Naive B cell (primary cell): ENCODE data around the gene CYP4Z1. TPM values are rescaled to one million over a fixed set of nuclear protein-coding genes. Genes with fewer than 3 reads are reported as not detected.
A peak's percentile ranks its signal among the peaks of the same experiment; 100 is the strongest.
"Not testable (repeated sequence)": the region's sequence is repeated elsewhere in the genome, so short reads cannot be mapped to it uniquely, and the experiment has no call there.

Experiments used
- ATAC-seq, 2 donors: fragments of 150-1000 bp; cut with Tn5 transposase; 2 replicates each; pipeline ENCODE4 v1.10.0; 2021; ENCODE audit warnings: low read depth in 2 of 2, mild to moderate bottlenecking in 2 of 2, moderate library complexity in 2 of 2
- DNase-seq: peaks from one replicate; pipeline ENCODE4 v3.0.0; 2022
- H3K27ac Mint-ChIP-seq, 6 donors: one replicate each; pipeline ENCODE4 v1.8.0; 2020 to 2022; ENCODE audit warnings: mild to moderate bottlenecking in 6 of 6, mixed read lengths in 6 of 6, moderate library complexity in 5 of 6, inconsistent platforms in 2 of 6
- H3K27me3 Mint-ChIP-seq, 3 donors: one replicate each; pipeline ENCODE4 v1.8.0; 2021 to 2022; ENCODE audit warnings: mixed read lengths in 3 of 3, mild to moderate bottlenecking in 1 of 3
- H3K36me3 Mint-ChIP-seq, 2 donors: one replicate each; pipeline ENCODE4 v1.8.0; 2020 to 2022; ENCODE audit warnings: mixed read lengths in 2 of 2, inconsistent platforms in 1 of 2, mild to moderate bottlenecking in 1 of 2
- H3K4me1 Mint-ChIP-seq, 3 donors: one replicate each; pipeline ENCODE4 v1.8.0; 2020 to 2022; ENCODE audit warnings: mixed read lengths in 3 of 3, inconsistent platforms in 1 of 3, mild to moderate bottlenecking in 1 of 3, moderate library complexity in 1 of 3
- H3K4me3 Mint-ChIP-seq, 8 donors: one replicate each; pipeline ENCODE4 v1.8.0; 2020 to 2022; ENCODE audit warnings: mild to moderate bottlenecking in 8 of 8, mixed read lengths in 8 of 8, moderate library complexity in 8 of 8, inconsistent platforms in 2 of 8
- H3K9me3 Mint-ChIP-seq, 7 donors: one replicate each; pipeline ENCODE4 v1.8.0; 2020 to 2022; ENCODE audit warnings: mixed read lengths in 7 of 7, mild to moderate bottlenecking in 5 of 7, inconsistent platforms in 2 of 7, moderate library complexity in 1 of 7
- polyA plus RNA-seq, 6 donors: library from polyadenylated mRNA; unstranded; fragments of 300-500 nt; fragmentation: Illumina TruSeq; gene quantifications; one replicate each; pipeline ENCODE4 v1.2.3, GENCODE V29; 2021; ENCODE audit warnings: low read depth in 6 of 6

CYP4Z1 gene, protein sequence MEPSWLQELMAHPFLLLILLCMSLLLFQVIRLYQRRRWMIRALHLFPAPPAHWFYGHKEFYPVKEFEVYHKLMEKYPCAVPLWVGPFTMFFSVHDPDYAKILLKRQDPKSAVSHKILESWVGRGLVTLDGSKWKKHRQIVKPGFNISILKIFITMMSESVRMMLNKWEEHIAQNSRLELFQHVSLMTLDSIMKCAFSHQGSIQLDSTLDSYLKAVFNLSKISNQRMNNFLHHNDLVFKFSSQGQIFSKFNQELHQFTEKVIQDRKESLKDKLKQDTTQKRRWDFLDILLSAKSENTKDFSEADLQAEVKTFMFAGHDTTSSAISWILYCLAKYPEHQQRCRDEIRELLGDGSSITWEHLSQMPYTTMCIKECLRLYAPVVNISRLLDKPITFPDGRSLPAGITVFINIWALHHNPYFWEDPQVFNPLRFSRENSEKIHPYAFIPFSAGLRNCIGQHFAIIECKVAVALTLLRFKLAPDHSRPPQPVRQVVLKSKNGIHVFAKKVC
- polyA plus RNA-seq, result not detected

DNA sequence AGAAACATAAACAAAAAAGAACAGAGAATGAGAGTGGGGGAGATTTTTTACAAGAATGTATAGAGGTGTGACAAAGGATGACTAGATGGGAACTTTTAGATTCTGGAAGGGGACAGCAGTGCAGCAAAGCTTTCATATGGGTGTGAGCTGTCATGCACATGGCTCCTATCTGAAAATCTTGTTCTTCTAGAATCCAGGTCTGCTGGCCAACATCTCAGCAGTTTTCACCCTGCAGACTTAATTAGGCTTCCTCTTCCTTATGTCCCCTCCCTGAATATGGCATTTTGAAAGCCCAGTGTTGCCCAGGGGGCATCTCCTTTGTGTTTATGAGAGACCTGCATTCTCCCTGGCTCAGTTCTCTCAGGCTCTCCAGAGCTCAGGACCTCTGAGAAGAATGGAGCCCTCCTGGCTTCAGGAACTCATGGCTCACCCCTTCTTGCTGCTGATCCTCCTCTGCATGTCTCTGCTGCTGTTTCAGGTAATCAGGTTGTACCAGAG, at the start of gene CYP4Z1:
TSS of gene CYP4Z1 (plus strand) at position 135 of the 498 bp plus-strand sequence. CDS start at position 395, 260 bp downstream.
- H3K9me3 Mint-ChIP-seq, result peaks cover 0 to 8% (median 0%) of the 10 kb centered on the region in 7 donors
- no peak within 1 kb of the TSS for H3K27ac Mint-ChIP-seq
- DNase-seq (no peak), ATAC-seq (no peak)
- H3K4me1 Mint-ChIP-seq, result no peaks in the 10 kb centered on the region
- H3K27me3 Mint-ChIP-seq, result peaks cover 8 to 39% (median 25%) of the 10 kb centered on the region in 3 donors
- H3K36me3 Mint-ChIP-seq, result no peaks in the 10 kb centered on the region
- no peak within 1 kb of the TSS for H3K4me3 Mint-ChIP-seq

DNA sequence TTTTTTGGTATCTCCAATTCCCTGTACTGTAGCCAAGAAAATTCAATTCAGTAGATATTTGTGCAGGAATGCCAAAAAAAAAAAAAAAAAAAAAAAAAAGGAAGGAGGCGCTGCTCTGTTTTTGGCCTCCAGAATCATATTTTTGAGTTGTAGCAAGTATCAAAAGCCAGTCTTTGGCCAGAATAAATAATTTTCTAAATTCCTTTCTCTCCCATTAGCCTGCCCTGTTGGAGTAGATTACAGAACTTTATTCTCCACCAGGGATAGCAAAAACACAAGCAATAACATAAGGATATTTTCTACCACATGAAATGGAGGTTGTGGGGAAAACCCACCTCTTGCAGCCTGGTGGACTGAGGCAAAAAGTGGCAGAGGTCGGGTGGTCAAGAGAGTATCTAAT, 46.0 kb upstream of the CYP4Z1 start:
- ATAC-seq (no peak), DNase-seq (no peak)
- Mint-ChIP-seq H3K4me1 (peaks cover 0 to 2% (median 0%) of the 10 kb centered on the region in 3 donors), H3K36me3 (no peaks in the 10 kb centered on the region), H3K9me3 (peaks cover 3 to 8% (median 4%) of the 10 kb centered on the region in 7 donors), H3K4me3 (peak overlapping the region in 1 of 8 donors; percentile 37), H3K27me3 (peaks cover 35 to 51% (median 45%) of the 10 kb centered on the region in 3 donors), H3K27ac (no peak overlapping the region)

DNA sequence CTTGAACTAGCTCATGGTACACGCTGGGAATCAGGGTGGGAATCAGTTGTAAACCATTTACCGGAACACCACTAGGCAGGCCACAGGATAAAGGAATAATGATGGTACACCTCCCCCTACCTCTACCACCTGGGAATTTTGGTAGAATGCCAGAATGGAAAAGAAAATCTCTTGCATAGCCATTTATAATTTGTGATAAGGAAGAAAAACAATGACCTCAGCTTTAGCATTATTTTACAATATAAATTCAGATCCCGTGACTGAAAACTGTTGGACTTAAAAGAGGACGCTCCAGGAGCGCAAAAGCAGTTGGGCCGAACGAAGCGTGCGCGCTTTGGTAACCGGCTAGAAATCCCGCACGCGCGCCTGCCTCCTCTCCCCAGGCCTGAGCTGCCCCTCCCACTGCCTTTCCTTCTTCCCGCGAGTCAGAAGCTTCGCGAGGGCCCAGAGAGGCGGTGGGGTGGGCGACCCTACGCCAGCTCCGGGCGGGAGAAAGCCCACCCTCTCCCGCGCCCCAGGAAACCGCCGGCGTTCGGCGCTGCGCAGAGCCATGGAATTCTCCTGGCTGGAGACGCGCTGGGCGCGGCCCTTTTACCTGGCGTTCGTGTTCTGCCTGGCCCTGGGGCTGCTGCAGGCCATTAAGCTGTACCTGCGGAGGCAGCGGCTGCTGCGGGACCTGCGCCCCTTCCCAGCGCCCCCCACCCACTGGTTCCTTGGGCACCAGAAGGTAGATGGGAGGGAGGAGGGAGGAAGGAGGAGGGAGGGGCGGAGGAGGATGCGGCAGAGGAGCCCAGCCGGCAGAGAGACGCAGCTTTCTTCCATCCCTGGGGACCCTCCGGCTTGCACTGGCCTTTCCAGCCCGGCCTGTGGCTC, 43.5 kb upstream of the CYP4Z1 start, which contains the start of gene CYP4X1:
TSS of gene CYP4X1 (plus strand) at position 402 of the 873 bp plus-strand sequence. CDS start at position 551, 149 bp downstream.
- no peak within 1 kb of the TSS for H3K4me3 Mint-ChIP-seq
- ATAC-seq, result no peak

DNA sequence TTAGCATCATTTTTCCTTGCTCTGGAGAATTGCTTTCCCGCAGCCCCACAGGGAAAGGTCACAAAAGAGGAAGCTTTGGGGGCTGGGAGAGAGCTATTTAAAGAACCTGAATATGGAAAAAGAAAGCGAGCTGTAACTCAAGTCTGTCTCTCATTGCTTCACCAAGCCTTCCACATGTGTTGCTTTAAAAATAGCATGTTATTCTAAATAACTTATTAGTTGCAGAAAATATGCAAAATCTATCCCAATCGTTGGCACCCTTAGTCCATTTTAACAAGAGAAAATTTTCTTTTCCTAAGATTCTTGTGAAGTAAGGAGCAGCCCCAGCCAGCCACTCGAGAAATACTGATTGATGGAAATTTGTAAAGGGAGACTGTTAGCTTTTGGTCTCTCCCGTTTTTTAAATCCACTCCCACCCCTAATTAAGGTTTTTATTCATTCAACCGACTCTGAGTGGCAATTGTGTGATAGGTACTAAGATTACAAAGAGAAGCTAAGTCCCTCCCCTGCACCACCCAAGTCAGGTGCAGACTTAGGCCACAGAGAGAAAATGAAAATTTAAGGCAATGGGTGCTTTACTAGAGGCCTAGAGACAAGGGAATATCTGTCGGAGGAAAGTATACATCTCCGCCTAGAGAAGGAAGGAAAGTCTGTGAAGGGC, 42.8 kb upstream of the CYP4Z1 start:
- Mint-ChIP-seq H3K4me1 (peaks cover 0 to 2% (median 0%) of the 10 kb centered on the region in 3 donors), H3K9me3 (peaks cover 0 to 4% (median 2%) of the 10 kb centered on the region in 7 donors), H3K4me3 (no peak overlapping the region), H3K36me3 (no peaks in the 10 kb centered on the region), H3K27ac (no peak overlapping the region), H3K27me3 (peaks cover 38 to 51% (median 49%) of the 10 kb centered on the region in 3 donors)
- ATAC-seq (no peak), DNase-seq (no peak)

More for the DNA sequence above, 43.5 kb upstream of the CYP4Z1 start, which contains the start of gene CYP4X1:
- Mint-ChIP-seq H3K9me3 (peaks cover 0 to 4% (median 2%) of the 10 kb centered on the region in 7 donors), H3K4me1 (peaks cover 0 to 2% (median 0%) of the 10 kb centered on the region in 3 donors), H3K27ac (no peak within 1 kb of the TSS), H3K36me3 (no peaks in the 10 kb centered on the region), H3K27me3 (peaks cover 39 to 51% (median 49%) of the 10 kb centered on the region in 3 donors)
- DNase-seq, result no peak

DNA sequence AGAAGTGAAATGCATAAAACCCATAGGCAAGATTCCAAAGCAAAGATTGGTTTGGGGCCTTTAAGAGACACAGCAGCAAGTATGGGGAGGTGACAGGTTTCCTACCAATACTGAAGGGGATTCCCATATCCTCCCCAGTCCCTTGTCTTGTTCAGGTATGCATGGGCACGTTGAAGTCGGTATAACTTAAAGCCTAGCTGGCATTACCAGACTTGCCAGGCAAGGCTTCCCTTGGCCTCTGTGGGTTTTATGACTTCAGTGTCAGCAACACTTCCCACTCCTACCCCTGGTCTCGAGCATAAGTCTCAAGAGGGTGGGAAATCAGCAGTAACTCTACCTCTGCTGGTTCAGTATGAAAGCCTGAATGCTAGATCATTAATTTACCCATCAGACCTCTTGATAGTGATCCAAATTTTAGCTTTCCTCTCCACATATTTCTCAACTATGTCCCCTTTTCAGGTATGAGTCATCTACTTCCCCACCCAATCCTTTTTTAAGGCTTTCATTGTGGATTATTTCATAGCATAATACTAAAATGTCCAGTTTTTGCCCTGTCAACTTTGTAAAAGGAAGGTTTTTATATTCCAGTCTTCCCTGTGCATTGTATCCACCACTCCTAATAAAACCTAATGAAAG, 36.7 kb upstream of the CYP4Z1 start:
- DNase-seq (no peak), ATAC-seq (no peak)
- no peaks in the 10 kb centered on the region for H3K4me1 Mint-ChIP-seq
- peaks cover 0 to 3% (median 0%) of the 10 kb centered on the region in 7 donors for H3K9me3 Mint-ChIP-seq
- no peak overlapping the region for H3K4me3 Mint-ChIP-seq
- peaks cover 22 to 37% (median 30%) of the 10 kb centered on the region in 3 donors for H3K27me3 Mint-ChIP-seq
- no peak overlapping the region for H3K27ac Mint-ChIP-seq
- H3K36me3 Mint-ChIP-seq, result no peaks in the 10 kb centered on the region

DNA sequence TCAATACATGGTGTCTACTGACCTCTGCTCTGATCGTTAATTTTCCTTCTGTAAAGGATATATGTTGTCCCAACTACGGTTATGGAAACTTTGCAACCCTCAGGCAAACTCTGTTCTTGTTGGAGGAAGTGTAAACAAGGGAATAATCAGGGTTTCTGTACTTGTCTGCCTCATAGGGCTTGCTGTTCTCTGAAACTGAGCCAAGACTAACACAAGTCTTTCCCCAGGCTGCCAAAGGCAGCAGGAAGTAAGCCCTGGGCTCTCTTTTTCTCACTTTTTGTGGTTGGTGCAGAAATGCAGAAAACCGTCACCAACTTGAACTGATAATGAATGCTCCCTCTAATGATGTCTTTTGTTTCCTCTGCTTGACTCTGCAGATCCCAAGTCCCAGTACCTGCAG, 36.0 kb upstream of the CYP4Z1 start:
- Mint-ChIP-seq H3K4me3 (no peak overlapping the region), H3K4me1 (no peaks in the 10 kb centered on the region), H3K9me3 (no peaks in the 10 kb centered on the region), H3K27me3 (peaks cover 18 to 35% (median 22%) of the 10 kb centered on the region in 3 donors), H3K27ac (no peak overlapping the region), H3K36me3 (no peaks in the 10 kb centered on the region)
- DNase-seq (no peak), ATAC-seq (no peak)

DNA sequence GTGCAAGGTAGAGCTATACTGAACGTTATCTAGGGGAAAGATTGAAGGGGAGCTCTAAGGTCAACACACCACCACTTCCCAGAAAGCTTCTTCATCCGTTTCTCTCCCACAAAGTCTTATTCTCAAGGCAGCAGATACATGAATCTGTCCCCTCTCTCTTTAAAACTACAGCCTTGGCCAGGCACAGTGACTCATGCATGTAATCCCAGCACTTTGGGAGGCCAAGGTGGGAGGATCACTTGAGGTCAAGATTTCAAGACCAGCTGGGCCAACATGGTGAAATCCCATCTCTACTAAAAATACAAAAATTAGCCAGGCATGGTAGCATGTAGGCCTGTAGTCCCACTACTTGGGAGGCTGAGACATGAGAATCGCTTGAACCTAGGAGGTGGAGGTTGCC, 35.4 kb upstream of the CYP4Z1 start:
- no peak overlapping the region for H3K4me3 Mint-ChIP-seq
- ATAC-seq (no peak), DNase-seq (no peak)
- no peak overlapping the region for H3K27ac Mint-ChIP-seq
- peaks cover 18 to 34% (median 24%) of the 10 kb centered on the region in 3 donors for H3K27me3 Mint-ChIP-seq
- no peaks in the 10 kb centered on the region for H3K9me3 Mint-ChIP-seq
- H3K4me1 Mint-ChIP-seq, result no peaks in the 10 kb centered on the region
- H3K36me3 Mint-ChIP-seq, result no peaks in the 10 kb centered on the region

DNA sequence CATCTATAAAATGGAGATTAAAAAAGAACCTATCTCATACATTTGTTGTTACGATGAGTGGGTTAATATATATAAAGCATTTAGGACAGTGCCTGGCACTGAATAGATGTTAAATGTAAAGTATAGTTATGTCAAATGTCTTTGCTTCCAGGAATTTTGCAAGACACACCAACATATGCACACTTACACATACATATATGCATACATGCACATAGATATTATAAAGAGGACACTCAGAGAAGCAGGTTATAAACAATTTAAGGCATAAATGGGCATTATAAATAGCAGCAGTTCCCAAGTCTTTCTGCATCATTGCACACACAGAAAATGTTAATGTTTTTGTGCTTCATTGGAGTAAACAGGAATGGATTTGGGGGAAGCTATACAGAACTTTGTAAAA, 30.3 kb upstream of the CYP4Z1 start:
- no peak for ATAC-seq
- Mint-ChIP-seq H3K9me3 (no peaks in the 10 kb centered on the region), H3K36me3 (no peaks in the 10 kb centered on the region)

DNA sequence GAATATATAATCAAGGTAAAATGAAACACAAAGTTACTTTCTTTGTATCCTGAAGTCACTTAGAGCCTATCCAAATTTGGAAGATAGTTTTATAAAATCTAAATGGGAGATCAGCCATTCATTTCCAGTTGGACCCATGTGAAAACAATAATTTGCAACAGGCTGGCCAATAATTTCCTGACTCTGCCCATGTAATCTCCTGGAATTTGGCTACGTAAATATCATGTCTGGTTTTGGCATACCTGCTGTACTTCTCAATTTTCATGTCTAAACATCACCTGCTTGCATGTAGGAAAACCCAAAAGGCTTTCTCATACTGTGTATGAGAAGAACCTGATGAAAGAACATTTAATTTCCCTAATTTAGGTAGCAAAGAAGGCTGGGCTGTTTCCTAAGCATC, 7.7 kb upstream of the CYP4Z1 start:
- Mint-ChIP-seq H3K36me3 (peaks cover 5 to 8% of the 10 kb centered on the region in 2 donors), H3K9me3 (peaks cover 5 to 29% (median 20%) of the 10 kb centered on the region in 7 donors), H3K27me3 (peaks cover 32 to 48% (median 35%) of the 10 kb centered on the region in 3 donors), H3K27ac (no peak overlapping the region), H3K4me1 (no peaks in the 10 kb centered on the region), H3K4me3 (no peak overlapping the region)
- DNase-seq (no peak), ATAC-seq (no peak)

More for the DNA sequence above, 30.3 kb upstream of the CYP4Z1 start:
- no peak for DNase-seq
- no peak overlapping the region for H3K4me3 Mint-ChIP-seq
- H3K4me1 Mint-ChIP-seq, result no peaks in the 10 kb centered on the region
- no peak overlapping the region for H3K27ac Mint-ChIP-seq
- peaks cover 13 to 14% (median 13%) of the 10 kb centered on the region in 3 donors for H3K27me3 Mint-ChIP-seq

DNA sequence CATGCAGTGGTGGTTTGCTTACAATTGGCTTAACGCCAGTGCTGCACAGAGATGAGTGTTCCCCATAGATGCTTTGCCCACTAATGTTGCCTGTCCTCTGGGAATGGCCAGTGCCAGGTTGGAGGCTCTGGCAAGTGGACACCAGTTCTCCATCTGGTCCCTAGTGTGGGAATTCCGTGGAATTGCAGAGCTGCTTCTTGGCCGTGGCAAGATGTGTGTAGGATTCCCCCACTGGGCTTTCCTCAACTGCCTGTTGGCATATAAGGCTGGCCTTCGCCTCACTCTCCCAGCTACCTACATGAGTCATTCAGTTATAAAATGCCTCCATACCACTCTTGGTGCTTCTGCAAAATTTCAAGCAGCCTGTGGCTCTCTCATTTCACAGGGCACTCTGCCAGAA, 2.0 kb downstream of the CYP4Z1 start:
- DNase-seq, H3K36me3 Mint-ChIP-seq, H3K4me1 Mint-ChIP-seq, ATAC-seq, H3K9me3 Mint-ChIP-seq, H3K27ac Mint-ChIP-seq, H3K4me3 Mint-ChIP-seq: not testable (repeated sequence)
- H3K27me3 Mint-ChIP-seq, result peaks cover 8 to 27% (median 13%) of the 10 kb centered on the region in 3 donors

DNA sequence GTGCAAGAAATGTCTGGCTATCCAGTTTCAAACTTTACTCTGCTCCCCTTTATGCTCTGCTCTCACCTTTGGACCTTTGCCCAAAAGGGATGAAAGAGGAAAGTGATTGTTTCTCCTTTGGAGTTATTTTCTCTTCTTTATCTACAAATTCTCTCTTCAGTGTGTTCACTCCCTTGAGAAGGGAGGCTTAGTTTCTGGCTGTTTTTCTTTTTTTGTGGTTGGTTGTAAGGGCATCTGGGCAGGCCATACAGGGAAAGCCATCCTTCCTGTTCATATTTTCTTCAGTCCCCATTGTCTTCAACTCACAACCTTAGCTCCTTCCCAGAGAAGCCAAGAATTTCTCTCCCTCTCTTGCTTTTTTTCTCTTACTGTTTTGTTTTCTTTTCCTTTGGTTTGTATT, 2.5 kb downstream of the CYP4Z1 start:
- H3K27ac Mint-ChIP-seq, DNase-seq, H3K4me1 Mint-ChIP-seq, ATAC-seq, H3K9me3 Mint-ChIP-seq, H3K36me3 Mint-ChIP-seq: not testable (repeated sequence)
- H3K27me3 Mint-ChIP-seq, result peaks cover 8 to 27% (median 13%) of the 10 kb centered on the region in 3 donors
- H3K4me3 Mint-ChIP-seq, result peak overlapping the region in 1 of 8 donors; percentile 47

DNA sequence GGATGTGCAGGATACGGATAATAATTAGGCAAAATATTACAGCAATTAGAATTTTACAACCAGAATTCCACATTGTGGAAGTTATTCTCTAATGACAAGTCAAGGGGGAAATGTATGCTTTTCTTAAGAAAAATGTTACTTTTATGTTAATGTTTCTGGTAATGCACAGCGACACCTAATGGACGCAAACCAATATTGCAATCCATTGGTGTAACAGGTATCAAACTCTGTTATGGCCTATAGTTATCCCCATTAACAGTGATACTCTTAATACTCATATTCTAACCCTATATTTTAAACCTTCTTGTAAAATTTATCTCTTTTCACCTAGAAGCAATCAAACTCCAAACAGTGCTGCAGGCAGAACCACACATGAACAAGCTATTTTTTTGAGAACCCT, 22.3 kb downstream of the CYP4Z1 start:
- H3K36me3 Mint-ChIP-seq, H3K4me3 Mint-ChIP-seq, ATAC-seq, H3K27me3 Mint-ChIP-seq, H3K9me3 Mint-ChIP-seq, H3K4me1 Mint-ChIP-seq: not testable (repeated sequence)
- H3K27ac Mint-ChIP-seq, result peak overlapping the region in 1 of 6 donors; percentile 39
- peak; percentile 3 for DNase-seq
